ENCODE results near the gene WDR53. TPM values are rescaled to one million over a fixed set of nuclear protein-coding genes. Genes with fewer than 3 reads are reported as not detected.

WDR53 gene
- total and polyA plus RNA-seq, 9 of the 15 experiments (the other 6 are each of a cell fraction or from before 2014, with no cell fraction given) = 13.0 to 34.5 (median 20.9) TPM

GRCh38 chr3:196528639-196529233 lies 39.6 kb downstream of the WDR53 start (continued):
- TF ChIP-seq ZNF277 (CRISPR knock-in tag; IDR thresholded peaks at IDR 0.05; ENCODE audit: borderline replicate concordance) = no peak
- TF ChIP-seq ZNF274 (IDR thresholded peaks at IDR 0.05; ENCODE audit: borderline replicate concordance, low read depth, low read length) = no peak
- no peak for TF ChIP-seq ZNF318 (IDR thresholded peaks at IDR 0.05; ENCODE audit: borderline replicate concordance in 1 of 2, low read depth in 1 of 2)
- no peak for TF ChIP-seq BRF2 (IDR thresholded peaks at IDR 0.05; ENCODE audit: borderline replicate concordance, insufficient read depth, insufficient read length)
- no peak for TF ChIP-seq SRSF9 (IDR thresholded peaks at IDR 0.05; ENCODE audit: borderline replicate concordance, low read depth, low read length)
- no peak for TF ChIP-seq DMBX1 (CRISPR knock-in tag; IDR thresholded peaks at IDR 0.05; ENCODE audit: borderline replicate concordance)
- TF ChIP-seq SP1 (CRISPR knock-in tag; IDR thresholded peaks at IDR 0.05) = peak; percentile 6; the same call in 1 of the 2 replicates
- TF ChIP-seq ELF2 (CRISPR knock-in tag; IDR thresholded peaks at IDR 0.05) = no peak
- no peak for TF ChIP-seq NFRKB (IDR thresholded peaks at IDR 0.05; ENCODE audit: low read depth)
- no peak for TF ChIP-seq MCM7 (IDR thresholded peaks at IDR 0.05)
